Stomach (tissue), 9 donors: Measurements from ENCODE around the gene GJA10. TPM values are rescaled to one million over a fixed set of nuclear protein-coding genes. Genes with fewer than 3 reads are reported as not detected.

Experiments
- DNase-seq, 2 donors: peaks; one replicate each; pipeline versions ENCODE4 v3.0.0 to v3.0.0-alpha.2; 2013 to 2019
- H3K27ac ChIP-seq, 5 donors: fragments of 200-600 bp in 4 of 5; sonication (generic) in 4 of 5; one replicate each; pipeline ENCODE4 v1.5.1; 2013 to 2019; ENCODE audit warnings: mild to moderate bottlenecking in 1 of 5, moderate library complexity in 1 of 5
- H3K27me3 ChIP-seq, 3 donors: fragments of 200-600 bp; sonication (generic); one replicate each; pipeline ENCODE4 v1.5.1; 2017 to 2019; ENCODE audit warnings: mixed run types in 1 of 3
- H3K36me3 ChIP-seq, 4 donors: fragments of 200-600 bp; sonication (generic); 1 replicate in 3 of 4; 2 replicates in 1 of 4; pipeline ENCODE4 v1.5.1; 2016 to 2019
- H3K4me1 ChIP-seq, 4 donors: fragments of 200-600 bp; sonication (generic); one replicate each; pipeline ENCODE4 v1.5.1; 2016 to 2019
- H3K4me3 ChIP-seq, 4 donors: fragments of 200-600 bp; sonication (generic) in 3 of 4; one replicate each; pipeline ENCODE4 v1.5.1; 2016 to 2019; ENCODE audit warnings: mild to moderate bottlenecking in 1 of 4
- H3K9me3 ChIP-seq, 4 donors: fragments of 200-600 bp; sonication (generic); one replicate each; pipeline ENCODE4 v1.5.1; 2016 to 2019
- CTCF ChIP-seq, 7 experiments: fragments of 450-650 bp in 4 of 7; fragments of 200-600 bp in 3 of 7; sonication (generic) in 3 of 7; IDR thresholded peaks; one replicate each; pipeline ENCODE4 v1.5.1; 2016 to 2019; ENCODE audit warnings: antibody characterized with exemption in 7 of 7, control low read depth in 2 of 7, mild to moderate bottlenecking in 1 of 7
- EP300 ChIP-seq: sonication (generic); formaldehyde crosslinking; IDR thresholded peaks from one replicate; pipeline ENCODE4 v1.6.1; 2017; ENCODE audit warnings: antibody characterized with exemption
- POLR2A ChIP-seq, 4 donors: fragments of 450-650 bp; IDR thresholded peaks; one replicate each; pipeline ENCODE4 v1.6.1; 2016; ENCODE audit warnings: antibody characterized with exemption in 4 of 4, control low read depth in 2 of 4, mild to moderate bottlenecking in 1 of 4, moderate library complexity in 1 of 4
- POLR2AphosphoS5 ChIP-seq, 3 donors: sonication (generic); formaldehyde crosslinking; IDR thresholded peaks; one replicate each; pipeline ENCODE4 v1.6.1; 2016; ENCODE audit warnings: antibody characterized with exemption in 3 of 3
- WGBS, 5 donors: extraction: QIAGEN DNeasy Blood & Tissue Kit in 3 of 5; methylation state at CpG; one replicate each; pipeline versions ENCODE4 v1.1.5 to v1.1.7; 2013 to 2018; 5-methylcytosine and 5-hydroxymethylcytosine counted together
- intact Hi-C: fragments of 100-400 bp; cut with DNase I; formaldehyde crosslinking; loops from one replicate; pipeline ENCODE4 v1.15.1; 2023; ENCODE audit warnings: low total_unique reads
- polyA plus RNA-seq, 3 donors: library from polyadenylated mRNA; stranded (reverse); fragments of 200-250 nt; gene quantifications; one replicate each; pipeline ENCODE4 v1.2.3, GENCODE V29; 2013
- total RNA-seq, 5 donors: library from RNA; depleted of rRNA; stranded (reverse); fragments of >200 nt; gene quantifications; one replicate each; pipeline versions ENCODE4 v1.1.0 to v1.2.3, GENCODE V29; 2014 to 2016
- donor health status: healthy with polysubstance abuse.
- donor health status: Bipolar disorder and iron deficiency.
- donor health status: healthy.

GJA10 gene
- total and polyA plus RNA-seq, 8 donors = not detected

- H3K4me3 ChIP-seq = no peak overlapping the region
- peaks cover 0 to 29% (median 15%) of the 10 kb centered on the region in 4 donors for H3K4me1 ChIP-seq
- WGBS, 5 donors = 82 to 94% (median 87%) methylated on average over 2 of the region's 2 CpGs
- no peak for TF ChIP-seq POLR2A (IDR thresholded peaks at IDR 0.05)
- TF ChIP-seq EP300 = no peak
- TF ChIP-seq CTCF (IDR thresholded peaks at IDR 0.05) = no peak
- TF ChIP-seq POLR2AphosphoS5 (IDR thresholded peaks at IDR 0.05) = no peak
- no peak overlapping the region for H3K27ac ChIP-seq
- no peaks in the 10 kb centered on the region for H3K27me3 ChIP-seq
- DNase-seq = no peak
- H3K9me3 ChIP-seq = no peaks in the 10 kb centered on the region
- intact Hi-C loops = loop anchor here (5.0 kb wide), 1 partner anchor 538 kb away; no protein-coding TSS in a partner anchor
- H3K36me3 ChIP-seq = no peaks in the 10 kb centered on the region
Observed at GRCh38 chr6:89939144-89939543, 44.9 kb downstream of the GJA10 start.

- 28 to 34% (median 30%) methylated on average over 9 of the region's 9 CpGs for WGBS, 5 donors
- H3K9me3 ChIP-seq = no peaks in the 10 kb centered on the region
Observed at GRCh38 chr6:89940225-89941027, 46.2 kb downstream of the GJA10 start.

GRCh38 chr6:89941031-89941762 is 46.9 kb downstream of the GJA10 start:
- TF ChIP-seq EP300 (no peak), CTCF (IDR thresholded peaks at IDR 0.05) (no peak), POLR2AphosphoS5 (IDR thresholded peaks at IDR 0.05) (no peak), POLR2A (IDR thresholded peaks at IDR 0.05) (no peak)
- Histone ChIP-seq H3K36me3 (no peaks in the 10 kb centered on the region), H3K4me1 (peaks cover 0 to 29% (median 15%) of the 10 kb centered on the region in 4 donors), H3K9me3 (no peaks in the 10 kb centered on the region), H3K27me3 (no peaks in the 10 kb centered on the region), H3K4me3 (no peak overlapping the region), H3K27ac (peak overlapping the region in 1 of 5 donors; percentile 10)
- intact Hi-C loops = no loop called here
- DNase-seq = peak; percentile 59 to 70
- 31 to 46% (median 43%) methylated on average over 15 of the region's 15 CpGs for WGBS, 5 donors

More at GRCh38 chr6:89940225-89941027, 46.2 kb downstream of the GJA10 start:
- intact Hi-C loops = no loop called here
- Histone ChIP-seq H3K27me3 (no peaks in the 10 kb centered on the region), H3K4me3 (no peak overlapping the region), H3K36me3 (no peaks in the 10 kb centered on the region), H3K27ac (no peak overlapping the region), H3K4me1 (peaks cover 0 to 29% (median 15%) of the 10 kb centered on the region in 4 donors)
- DNase-seq = peak; percentile 67 to 93
- TF ChIP-seq CTCF (IDR thresholded peaks at IDR 0.05) = peak in 5 of 7 experiments; percentile 30 to 61 (median 41)
- TF ChIP-seq POLR2A (IDR thresholded peaks at IDR 0.05) = no peak
- peak in 1 of 3 donors; percentile 65 for TF ChIP-seq POLR2AphosphoS5 (IDR thresholded peaks at IDR 0.05)
- no peak for TF ChIP-seq EP300

GRCh38 chr6:89941763-89942497 is 47.7 kb downstream of the GJA10 start:
- Histone ChIP-seq H3K4me1 (peaks cover 0 to 29% (median 15%) of the 10 kb centered on the region in 4 donors), H3K4me3 (no peak overlapping the region), H3K36me3 (no peaks in the 10 kb centered on the region), H3K27me3 (no peaks in the 10 kb centered on the region), H3K27ac (no peak overlapping the region), H3K9me3 (no peaks in the 10 kb centered on the region)
- TF ChIP-seq CTCF (IDR thresholded peaks at IDR 0.05) = no peak
- no peak for TF ChIP-seq EP300
- no peak for TF ChIP-seq POLR2AphosphoS5 (IDR thresholded peaks at IDR 0.05)
- no peak for TF ChIP-seq POLR2A (IDR thresholded peaks at IDR 0.05)
- 90 to 94% (median 91%) methylated on average over 6 of the region's 6 CpGs for WGBS, 5 donors
- intact Hi-C loops = no loop called here
- no peak for DNase-seq
